Measurements from ENCODE around the gene PDE2A.

PDE2A gene

DNA sequence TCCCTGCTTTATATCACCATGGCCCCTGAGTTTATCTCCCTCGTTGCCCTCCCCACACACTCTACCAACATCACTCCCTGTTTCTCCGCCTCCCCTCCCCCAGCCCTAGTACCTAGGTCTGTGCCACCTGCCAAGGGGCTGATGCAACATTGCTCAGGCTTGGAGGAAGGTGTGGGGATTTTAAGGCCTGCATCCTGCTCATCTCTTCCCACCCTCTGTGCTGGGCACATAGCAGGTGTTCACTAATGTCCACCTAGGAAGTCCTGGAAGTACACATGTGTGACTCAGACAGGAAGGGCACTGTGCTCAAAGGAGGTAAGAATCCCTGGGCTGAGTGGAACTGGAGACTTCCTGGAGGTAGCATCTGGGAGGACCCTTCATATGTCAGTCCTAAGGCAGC is 37.0 kb downstream of the PDE2A start:
- Histone ChIP-seq H3K36me3 (replicated peaks; ENCODE audit: low read depth, low read length) (no peaks in the 10 kb centered on the region), H4K20me1 (ENCODE audit: insufficient read depth, low read length) (no peaks in the 10 kb centered on the region), H3K79me2 (ENCODE audit: low read length) (no peaks in the 10 kb centered on the region), H3K4me1 (ENCODE audit: low read length) (peaks cover 5% of the 10 kb centered on the region), H3K27ac (ENCODE audit: low read length) (no peak overlapping the region), H3K9ac (ENCODE audit: low read length) (no peak overlapping the region), H3K4me3 (ENCODE audit: low read length) (no peak overlapping the region), H3K27me3 (ENCODE audit: low read depth, low read length) (peaks cover 47% of the 10 kb centered on the region), H3K9me3 (ENCODE audit: insufficient read depth, low read length) (no peaks in the 10 kb centered on the region), H3K4me2 (ENCODE audit: low read length) (no peak overlapping the region), H2AFZ (ENCODE audit: low read depth, low read length) (no peak overlapping the region)
- no peak for TF ChIP-seq CTCF (IDR thresholded peaks at IDR 0.05; ENCODE audit: low read depth, low read length)
- TF ChIP-seq EZH2phosphoT487 (IDR thresholded peaks at IDR 0.05; ENCODE audit: low read depth): no peak

DNA sequence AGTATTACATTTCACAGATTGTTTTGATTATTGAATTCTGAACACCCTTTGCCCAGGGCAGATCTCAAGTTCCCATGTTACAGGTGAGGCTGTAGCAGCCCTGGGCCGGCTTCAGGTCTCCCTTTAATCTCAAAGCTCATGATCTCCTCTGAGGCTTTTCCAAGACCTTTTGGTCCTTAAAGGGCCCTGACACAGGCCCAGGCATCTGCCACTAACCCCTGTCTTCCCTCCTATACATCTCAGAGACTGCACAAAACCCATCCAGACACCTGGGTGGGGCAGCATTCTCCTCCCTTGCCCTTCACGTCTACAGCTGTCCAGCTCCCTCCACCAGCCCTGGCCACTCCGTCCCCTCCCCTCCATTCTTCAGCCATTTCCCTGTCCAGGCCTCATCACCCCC is 37.8 kb downstream of the PDE2A start:
- H3K9me3 ChIP-seq (ENCODE audit: insufficient read depth, low read length): no peaks in the 10 kb centered on the region
- H3K4me2 ChIP-seq (ENCODE audit: low read length): no peak overlapping the region
- H3K27me3 ChIP-seq (ENCODE audit: low read depth, low read length): peaks cover 41% of the 10 kb centered on the region
- H3K4me1 ChIP-seq (ENCODE audit: low read length): peaks cover 5% of the 10 kb centered on the region
- H3K4me3 ChIP-seq (ENCODE audit: low read length): no peak overlapping the region
- no peaks in the 10 kb centered on the region for H4K20me1 ChIP-seq (ENCODE audit: insufficient read depth, low read length)
- no peak overlapping the region for H2AFZ ChIP-seq (ENCODE audit: low read depth, low read length)
- no peak overlapping the region for H3K9ac ChIP-seq (ENCODE audit: low read length)
- no peak overlapping the region for H3K27ac ChIP-seq (ENCODE audit: low read length)
- no peaks in the 10 kb centered on the region for H3K79me2 ChIP-seq (ENCODE audit: low read length)
- TF ChIP-seq EZH2phosphoT487 (IDR thresholded peaks at IDR 0.05; ENCODE audit: low read depth) (no peak), CTCF (IDR thresholded peaks at IDR 0.05; ENCODE audit: low read depth, low read length) (no peak)
- H3K36me3 ChIP-seq (replicated peaks; ENCODE audit: low read depth, low read length): no peaks in the 10 kb centered on the region

- Histone ChIP-seq H3K4me2 (ENCODE audit: low read length) (no peak overlapping the region), H3K9ac (ENCODE audit: low read length) (no peak overlapping the region), H3K36me3 (replicated peaks; ENCODE audit: low read depth, low read length) (no peaks in the 10 kb centered on the region), H3K27me3 (ENCODE audit: low read depth, low read length) (peaks cover 36% of the 10 kb centered on the region), H4K20me1 (ENCODE audit: insufficient read depth, low read length) (no peaks in the 10 kb centered on the region), H3K4me1 (ENCODE audit: low read length) (peaks cover 5% of the 10 kb centered on the region), H3K79me2 (ENCODE audit: low read length) (no peaks in the 10 kb centered on the region), H2AFZ (ENCODE audit: low read depth, low read length) (no peak overlapping the region), H3K9me3 (ENCODE audit: insufficient read depth, low read length) (no peaks in the 10 kb centered on the region), H3K4me3 (ENCODE audit: low read length) (no peak overlapping the region), H3K27ac (ENCODE audit: low read length) (no peak overlapping the region)
- TF ChIP-seq CTCF (IDR thresholded peaks at IDR 0.05; ENCODE audit: low read depth, low read length) (no peak), EZH2phosphoT487 (IDR thresholded peaks at IDR 0.05; ENCODE audit: low read depth) (no peak)
Observed at GRCh38 chr11:72635933-72636332, 38.3 kb downstream of the PDE2A start.

DNA sequence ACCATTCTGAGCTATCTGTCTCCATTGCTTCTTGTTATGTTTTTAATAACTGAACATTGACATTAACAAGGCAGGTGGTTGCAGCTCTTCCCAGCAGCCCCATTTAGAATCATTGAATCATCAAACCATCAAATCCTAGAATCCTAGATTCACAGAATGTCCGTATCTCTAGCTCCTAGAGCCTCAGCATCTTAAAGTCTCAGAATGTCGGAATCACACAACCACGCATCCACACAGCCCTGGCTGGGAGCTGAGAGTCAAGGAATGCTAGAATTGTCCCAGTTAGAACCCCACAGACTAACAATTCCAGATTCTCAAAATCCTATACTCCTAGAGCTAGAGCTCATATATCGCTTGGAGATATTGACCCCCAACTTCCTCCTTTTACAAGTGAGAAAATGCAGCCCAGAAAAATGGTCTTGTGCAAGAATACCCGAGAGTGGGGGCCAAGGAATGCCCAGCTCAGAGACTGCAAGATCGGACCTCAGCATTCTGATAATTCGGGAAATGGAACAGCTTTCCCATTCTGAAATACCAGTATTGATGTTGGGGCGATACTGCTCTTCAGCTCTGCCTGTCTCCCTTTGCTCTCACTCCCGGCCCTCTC is 38.8 kb downstream of the PDE2A start:
- Histone ChIP-seq H3K4me1 (ENCODE audit: low read length) (peaks cover 5% of the 10 kb centered on the region), H3K36me3 (replicated peaks; ENCODE audit: low read depth, low read length) (no peaks in the 10 kb centered on the region), H4K20me1 (ENCODE audit: insufficient read depth, low read length) (no peaks in the 10 kb centered on the region), H3K27me3 (ENCODE audit: low read depth, low read length) (peaks cover 31% of the 10 kb centered on the region), H3K4me3 (ENCODE audit: low read length) (no peak overlapping the region), H3K4me2 (ENCODE audit: low read length) (no peak overlapping the region), H3K27ac (ENCODE audit: low read length) (no peak overlapping the region), H3K79me2 (ENCODE audit: low read length) (no peaks in the 10 kb centered on the region), H3K9ac (ENCODE audit: low read length) (no peak overlapping the region), H2AFZ (ENCODE audit: low read depth, low read length) (no peak overlapping the region), H3K9me3 (ENCODE audit: insufficient read depth, low read length) (no peaks in the 10 kb centered on the region)
- TF ChIP-seq CTCF (IDR thresholded peaks at IDR 0.05; ENCODE audit: low read depth, low read length): no peak
- TF ChIP-seq EZH2phosphoT487 (IDR thresholded peaks at IDR 0.05; ENCODE audit: low read depth): no peak
